Keratinocyte (primary cell): Measurements from ENCODE around the gene SCAPER. TPM values are rescaled to one million over a fixed set of nuclear protein-coding genes. Genes with fewer than 3 reads are reported as not detected.
A peak's percentile ranks its signal among the peaks of the same experiment; 100 is the strongest.

Source experiments
- DNase-seq: peaks from one replicate; pipeline ENCODE4 v3.0.0-alpha.2; 2011; ENCODE audit warnings: low read depth, missing footprints, low spot score
- FAIRE-seq: peaks from 2 replicates; lab custom pipeline; 2011; peaks lifted over from hg19 to GRCh38; lab: Jason Lieb, UNC
- H2AFZ ChIP-seq: 2 replicates; pipeline ENCODE4 v1.6.0; 2012; ENCODE audit warnings: low read length, control low read depth, inconsistent platforms; ENCODE audit not compliant: control insufficient read depth
- H3K27ac ChIP-seq: 2 replicates; pipeline ENCODE4 v1.5.1; 2011; ENCODE audit warnings: low read length; ENCODE audit not compliant: control insufficient read depth, insufficient read depth
- H3K27me3 ChIP-seq: 3 replicates; pipeline ENCODE4 v1.6.0; 2011; ENCODE audit warnings: low read length; ENCODE audit not compliant: control insufficient read depth, insufficient read depth; ENCODE audit errors: extremely low read depth
- H3K36me3 ChIP-seq, 2 experiments: 2 replicates in 1 of 2; 3 replicates in 1 of 2; pipeline ENCODE4 v1.5.1; 2011; ENCODE audit warnings: low read length in 2 of 2, mild to moderate bottlenecking in 1 of 2; ENCODE audit not compliant: control insufficient read depth in 2 of 2, insufficient read depth in 2 of 2; ENCODE audit errors: extremely low read depth in 1 of 2
- H3K4me1 ChIP-seq: 3 replicates; pipeline ENCODE4 v1.5.1; 2011; ENCODE audit warnings: low read length; ENCODE audit not compliant: control insufficient read depth, insufficient read depth; ENCODE audit errors: extremely low read depth
- H3K4me2 ChIP-seq: 3 replicates; pipeline ENCODE4 v1.6.0; 2011; ENCODE audit warnings: low read depth, low read length; ENCODE audit not compliant: control insufficient read depth, insufficient read depth; ENCODE audit errors: extremely low read depth
- H3K4me3 ChIP-seq, 3 experiments: fragments of 200-600 bp in 1 of 3; sonication (generic) in 1 of 3; 2 replicates in 2 of 3; 3 replicates in 1 of 3; pipeline ENCODE4 v1.5.1; 2011 to 2016; ENCODE audit warnings: low read length in 3 of 3, mild to moderate bottlenecking in 3 of 3, control low read depth in 2 of 3, inconsistent platforms in 1 of 3, low read depth in 1 of 3, mixed read lengths in 1 of 3, mixed run types in 1 of 3, moderate library complexity in 1 of 3; ENCODE audit not compliant: control insufficient read depth in 2 of 3, insufficient read depth in 2 of 3; ENCODE audit errors: extremely low read depth in 1 of 3
- H3K79me2 ChIP-seq: 2 replicates; pipeline ENCODE4 v1.6.0; 2012; ENCODE audit warnings: low read length; ENCODE audit not compliant: control insufficient read depth, insufficient read depth
- H3K9ac ChIP-seq: 3 replicates; pipeline ENCODE4 v1.6.0; 2011; ENCODE audit warnings: low read length; ENCODE audit not compliant: control insufficient read depth, insufficient read depth; ENCODE audit errors: extremely low read depth
- H3K9me1 ChIP-seq: 3 replicates; pipeline ENCODE4 v1.6.0; 2011; ENCODE audit warnings: low read length; ENCODE audit not compliant: control insufficient read depth, insufficient read depth; ENCODE audit errors: extremely low read depth
- H3K9me3 ChIP-seq: 2 replicates; pipeline ENCODE4 v1.5.1; 2012; ENCODE audit warnings: low read depth, low read length; ENCODE audit not compliant: control insufficient read depth
- H4K20me1 ChIP-seq: 3 replicates; pipeline ENCODE4 v1.6.0; 2011; ENCODE audit warnings: low read length; ENCODE audit not compliant: control insufficient read depth, insufficient read depth; ENCODE audit errors: extremely low read depth
- EZH2 ChIP-seq: IDR thresholded peaks from one replicate; pipeline ENCODE4 v1.6.1; 2012; ENCODE audit warnings: inconsistent platforms, mild to moderate bottlenecking, low read length, moderate library complexity
- dilution Hi-C: fragments of 300-500 bp; cut with MboI; formaldehyde crosslinking; loops from one replicate; pipeline ENCODE4 v1.7.0; 2020; ENCODE audit warnings: low sequenced_read_pairs; ENCODE audit not compliant: extremely low pct_ligation_motif_present
- polyA plus RNA-seq, 5 experiments: library from polyadenylated mRNA; depleted of rRNA in 3 of 5; stranded (reverse) in 3 of 5; stranded (forward) in 1 of 5; unstranded in 1 of 5; fragments of >200 nt; gene quantifications; 1 replicate in 1 of 5; 2 replicates in 3 of 5; 3 replicates in 1 of 5; pipeline versions ENCODE4 v1.2.1 to v1.2.3, GENCODE V29; 2011 to 2012; ENCODE audit warnings: missing spikeins in 2 of 5, low read depth in 1 of 5, low replicate concordance in 1 of 5
- TF ChIP-seq, protein P1 (sequence below), 3 experiments: IDR thresholded peaks in 1 of 3; conservative IDR thresholded peaks in 1 of 3; optimal IDR thresholded peaks in 1 of 3; 2 replicates in 2 of 3; 3 replicates in 1 of 3; pipeline versions ENCODE3 to v1.5.1; 2011; ENCODE audit warnings: low read length in 3 of 3, mild to moderate bottlenecking in 3 of 3, moderate library complexity in 2 of 3, control low read depth in 1 of 3, inconsistent platforms in 1 of 3; ENCODE audit not compliant: insufficient read depth in 2 of 3; ENCODE audit errors: extremely low read depth in 1 of 3

Gene SCAPER
- polyA plus RNA-seq, 1 donor (not counting 4 experiments of a cell fraction or from before 2014, with no cell fraction given), result 5.2 TPM

GRCh38 chr15:76588811-76589747 lies 316.1 kb downstream of the SCAPER start:
- H3K9me3 ChIP-seq, result no peaks in the 10 kb centered on the region
- H4K20me1 ChIP-seq, result no peaks in the 10 kb centered on the region
- H3K9ac ChIP-seq, result no peak overlapping the region
- dilution Hi-C loops, result no loop called here
- peak overlapping the region; percentile 31 for H3K27ac ChIP-seq
- H3K9me1 ChIP-seq, result no peaks in the 10 kb centered on the region
- H3K4me1 ChIP-seq, result peaks cover 12% of the 10 kb centered on the region
- DNase-seq, result peak; percentile 32
- H3K36me3 ChIP-seq, result no peaks in the 10 kb centered on the region
- TF ChIP-seq, protein P1, sequence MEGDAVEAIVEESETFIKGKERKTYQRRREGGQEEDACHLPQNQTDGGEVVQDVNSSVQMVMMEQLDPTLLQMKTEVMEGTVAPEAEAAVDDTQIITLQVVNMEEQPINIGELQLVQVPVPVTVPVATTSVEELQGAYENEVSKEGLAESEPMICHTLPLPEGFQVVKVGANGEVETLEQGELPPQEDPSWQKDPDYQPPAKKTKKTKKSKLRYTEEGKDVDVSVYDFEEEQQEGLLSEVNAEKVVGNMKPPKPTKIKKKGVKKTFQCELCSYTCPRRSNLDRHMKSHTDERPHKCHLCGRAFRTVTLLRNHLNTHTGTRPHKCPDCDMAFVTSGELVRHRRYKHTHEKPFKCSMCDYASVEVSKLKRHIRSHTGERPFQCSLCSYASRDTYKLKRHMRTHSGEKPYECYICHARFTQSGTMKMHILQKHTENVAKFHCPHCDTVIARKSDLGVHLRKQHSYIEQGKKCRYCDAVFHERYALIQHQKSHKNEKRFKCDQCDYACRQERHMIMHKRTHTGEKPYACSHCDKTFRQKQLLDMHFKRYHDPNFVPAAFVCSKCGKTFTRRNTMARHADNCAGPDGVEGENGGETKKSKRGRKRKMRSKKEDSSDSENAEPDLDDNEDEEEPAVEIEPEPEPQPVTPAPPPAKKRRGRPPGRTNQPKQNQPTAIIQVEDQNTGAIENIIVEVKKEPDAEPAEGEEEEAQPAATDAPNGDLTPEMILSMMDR (optimal IDR thresholded peaks at IDR 0.05 in 1 of 3, IDR thresholded peaks at IDR 0.05 in 1 of 3, conservative IDR thresholded peaks at IDR 0.05 in 1 of 3; ENCODE audit: extremely low read depth in 1 of 3, insufficient read depth in 2 of 3, low read length in 3 of 3), result no peak
- no peak for TF ChIP-seq EZH2
- no peak overlapping the region for H3K4me2 ChIP-seq
- peak overlapping the region; percentile 43 for H2AFZ ChIP-seq
- FAIRE-seq, result no peak
- H3K79me2 ChIP-seq, result no peaks in the 10 kb centered on the region
- H3K27me3 ChIP-seq, result no peaks in the 10 kb centered on the region
- no peak overlapping the region for H3K4me3 ChIP-seq

DNA sequence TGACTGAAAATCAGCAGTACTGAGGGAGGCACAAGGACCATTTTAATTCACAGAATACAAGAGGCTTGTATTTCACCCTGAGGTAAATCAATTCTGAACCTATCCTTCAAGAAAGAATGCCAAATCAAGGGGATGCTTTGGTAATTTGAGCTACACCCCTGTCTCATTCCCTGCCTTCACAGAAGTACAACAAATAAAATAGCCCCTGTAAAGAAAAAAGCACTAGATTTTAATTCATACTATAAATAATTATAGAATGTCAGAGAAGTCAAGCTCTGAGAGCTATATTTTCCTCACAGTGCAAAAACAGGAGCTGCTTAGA lies 319.6 kb downstream of the SCAPER start:
- Histone ChIP-seq H3K9ac (no peak overlapping the region), H3K27me3 (no peaks in the 10 kb centered on the region), H3K4me3 (no peak overlapping the region), H3K36me3 (no peaks in the 10 kb centered on the region), H3K4me2 (no peak overlapping the region), H4K20me1 (no peaks in the 10 kb centered on the region), H3K9me1 (no peaks in the 10 kb centered on the region), H3K27ac (no peak overlapping the region), H3K9me3 (no peaks in the 10 kb centered on the region), H2AFZ (no peak overlapping the region), H3K79me2 (no peaks in the 10 kb centered on the region), H3K4me1 (peaks cover 12% of the 10 kb centered on the region)
- dilution Hi-C loops, result no loop called here
- no peak for TF ChIP-seq EZH2
- TF ChIP-seq, protein P1 (optimal IDR thresholded peaks at IDR 0.05 in 1 of 3, IDR thresholded peaks at IDR 0.05 in 1 of 3, conservative IDR thresholded peaks at IDR 0.05 in 1 of 3; ENCODE audit: extremely low read depth in 1 of 3, insufficient read depth in 2 of 3, low read length in 3 of 3), result no peak
- no peak for FAIRE-seq
- DNase-seq, result no peak
